Measurements from ENCODE around the gene GRK5.

GRK5 gene

DNA sequence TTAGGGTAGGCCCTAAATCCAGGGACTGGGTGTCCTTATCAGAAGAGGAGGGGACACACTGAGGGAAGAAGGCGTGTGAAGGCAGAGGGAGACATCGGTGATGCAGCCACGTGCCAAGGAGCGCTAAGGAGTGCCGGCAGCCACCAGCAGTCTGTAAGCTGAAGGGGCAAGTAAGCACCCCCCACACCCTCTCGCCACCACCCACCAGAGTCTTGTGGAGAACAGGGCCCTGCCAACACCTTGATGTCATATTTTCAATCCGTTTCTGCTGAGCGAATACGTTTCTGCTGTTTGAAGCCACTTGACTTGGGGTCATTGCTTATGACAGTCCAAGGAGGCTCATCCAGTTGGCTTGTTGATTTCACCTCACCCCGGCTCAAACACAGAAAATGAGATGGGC lies 297.3 kb downstream of the GRK5 start:
- no peak for DNase-seq (ENCODE audit: low read depth in 2 of 2)

DNA sequence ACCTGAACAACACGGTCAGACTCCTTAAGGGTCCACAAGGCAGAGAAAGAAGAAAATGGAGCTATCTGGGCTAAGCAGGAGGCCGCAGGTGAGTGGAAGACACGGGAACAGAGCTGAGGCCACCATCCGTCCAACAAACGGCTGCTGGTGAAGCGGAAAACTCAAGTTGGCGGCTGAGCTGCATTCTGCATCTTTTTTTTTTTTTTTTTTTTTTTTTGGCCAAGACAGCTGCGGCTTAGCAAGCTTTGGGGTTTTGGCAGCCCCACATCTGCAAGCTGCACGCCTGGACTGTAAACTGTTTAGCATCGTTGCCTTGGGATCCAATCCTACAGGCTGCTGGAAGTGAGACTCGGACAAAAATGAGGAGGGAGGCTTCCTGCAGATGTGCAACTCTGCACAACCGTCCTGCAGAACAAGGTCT lies 297.8 kb downstream of the GRK5 start:
- DNase-seq (ENCODE audit: low read depth in 2 of 2) = no peak
